ENCODE data around the gene RASEF.

GRCh38 chr9:83035143-83035542 lies 27.8 kb downstream of the RASEF start:
- TF ChIP-seq, protein P1, sequence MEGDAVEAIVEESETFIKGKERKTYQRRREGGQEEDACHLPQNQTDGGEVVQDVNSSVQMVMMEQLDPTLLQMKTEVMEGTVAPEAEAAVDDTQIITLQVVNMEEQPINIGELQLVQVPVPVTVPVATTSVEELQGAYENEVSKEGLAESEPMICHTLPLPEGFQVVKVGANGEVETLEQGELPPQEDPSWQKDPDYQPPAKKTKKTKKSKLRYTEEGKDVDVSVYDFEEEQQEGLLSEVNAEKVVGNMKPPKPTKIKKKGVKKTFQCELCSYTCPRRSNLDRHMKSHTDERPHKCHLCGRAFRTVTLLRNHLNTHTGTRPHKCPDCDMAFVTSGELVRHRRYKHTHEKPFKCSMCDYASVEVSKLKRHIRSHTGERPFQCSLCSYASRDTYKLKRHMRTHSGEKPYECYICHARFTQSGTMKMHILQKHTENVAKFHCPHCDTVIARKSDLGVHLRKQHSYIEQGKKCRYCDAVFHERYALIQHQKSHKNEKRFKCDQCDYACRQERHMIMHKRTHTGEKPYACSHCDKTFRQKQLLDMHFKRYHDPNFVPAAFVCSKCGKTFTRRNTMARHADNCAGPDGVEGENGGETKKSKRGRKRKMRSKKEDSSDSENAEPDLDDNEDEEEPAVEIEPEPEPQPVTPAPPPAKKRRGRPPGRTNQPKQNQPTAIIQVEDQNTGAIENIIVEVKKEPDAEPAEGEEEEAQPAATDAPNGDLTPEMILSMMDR (IDR thresholded peaks at IDR 0.05; ENCODE audit: borderline replicate concordance, extremely low read depth, low read length, poor library complexity, severe bottlenecking) = no peak
- no peak for TF ChIP-seq EZH2 (IDR thresholded peaks at IDR 0.05; ENCODE audit: borderline replicate concordance, low read depth, low read length, severe bottlenecking)
